Peyer's patch (tissue), 4 donors: ENCODE data around the gene TMEM72. TPM values are rescaled to one million over a fixed set of nuclear protein-coding genes. Genes with fewer than 3 reads are reported as not detected.

Experiments
- DNase-seq, 3 donors: peaks; one replicate each; pipeline ENCODE4 v3.0.0-alpha.2; 2017 to 2019
- H3K27ac ChIP-seq, 4 donors: fragments of 200-600 bp; sonication (generic); one replicate each; pipeline ENCODE4 v1.5.1; 2016 to 2019
- H3K27me3 ChIP-seq, 2 donors: fragments of 200-600 bp; sonication (generic); one replicate each; pipeline ENCODE4 v1.5.1; 2019
- H3K36me3 ChIP-seq, 3 donors: fragments of 200-600 bp; sonication (generic); one replicate each; pipeline ENCODE4 v1.5.1; 2016 to 2019
- H3K4me1 ChIP-seq, 4 donors: fragments of 200-600 bp; sonication (generic); one replicate each; pipeline ENCODE4 v1.5.1; 2016 to 2019
- H3K4me3 ChIP-seq, 4 donors: fragments of 200-600 bp; sonication (generic); 1 replicate in 3 of 4; 2 replicates in 1 of 4; pipeline ENCODE4 v1.5.1; 2016 to 2019; ENCODE audit warnings: mild to moderate bottlenecking in 1 of 4
- H3K9me3 ChIP-seq, 4 donors: fragments of 200-600 bp; sonication (generic); one replicate each; pipeline ENCODE4 v1.5.1; 2016 to 2019; ENCODE audit warnings: mild to moderate bottlenecking in 1 of 4
- POLR2A ChIP-seq, 2 donors: fragments of 450-650 bp; IDR thresholded peaks; one replicate each; pipeline ENCODE4 v1.5.1; 2017; ENCODE audit warnings: antibody characterized with exemption in 2 of 2, mild to moderate bottlenecking in 2 of 2, moderate library complexity in 2 of 2
- total RNA-seq, 4 donors: library from RNA; depleted of rRNA; stranded (reverse); fragments of >200 nt; gene quantifications; one replicate each; pipeline ENCODE4 v1.1.0, GENCODE V29; 2016
- TF ChIP-seq, protein P1 (sequence below), 6 experiments: fragments of 450-650 bp in 4 of 6; fragments of 200-600 bp in 2 of 6; sonication (generic) in 1 of 6; IDR thresholded peaks; one replicate each; pipeline ENCODE4 v1.5.1; 2017 to 2019; ENCODE audit warnings: antibody characterized with exemption in 6 of 6, mild to moderate bottlenecking in 3 of 6, moderate library complexity in 1 of 6

TMEM72 gene
- total RNA-seq, 4 donors from 2014 or later: 0.53 TPM; not detected in 3

DNA sequence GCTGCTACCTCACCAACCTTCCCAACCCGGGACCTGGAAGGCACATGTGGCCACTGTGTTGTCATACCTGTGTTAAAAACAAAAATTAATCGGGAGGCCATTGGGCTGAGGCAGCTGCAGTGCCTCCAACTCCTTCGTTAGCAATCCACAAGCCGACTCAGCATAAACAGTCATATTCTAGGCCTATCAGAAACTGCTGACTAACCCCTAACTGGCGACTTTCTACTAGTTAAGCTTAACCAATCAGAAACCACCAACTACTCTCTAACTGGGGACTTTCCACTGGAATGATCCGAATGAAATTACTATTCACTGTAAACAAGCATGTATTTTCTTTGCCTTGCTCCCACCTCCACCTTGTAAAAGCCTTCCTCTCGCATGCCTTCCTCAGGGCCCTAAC lies 14.1 kb upstream of the TMEM72 start:
- H3K36me3 ChIP-seq: no peaks in the 10 kb centered on the region
- TF ChIP-seq POLR2A (IDR thresholded peaks at IDR 0.05): no peak
- TF ChIP-seq, protein P1, sequence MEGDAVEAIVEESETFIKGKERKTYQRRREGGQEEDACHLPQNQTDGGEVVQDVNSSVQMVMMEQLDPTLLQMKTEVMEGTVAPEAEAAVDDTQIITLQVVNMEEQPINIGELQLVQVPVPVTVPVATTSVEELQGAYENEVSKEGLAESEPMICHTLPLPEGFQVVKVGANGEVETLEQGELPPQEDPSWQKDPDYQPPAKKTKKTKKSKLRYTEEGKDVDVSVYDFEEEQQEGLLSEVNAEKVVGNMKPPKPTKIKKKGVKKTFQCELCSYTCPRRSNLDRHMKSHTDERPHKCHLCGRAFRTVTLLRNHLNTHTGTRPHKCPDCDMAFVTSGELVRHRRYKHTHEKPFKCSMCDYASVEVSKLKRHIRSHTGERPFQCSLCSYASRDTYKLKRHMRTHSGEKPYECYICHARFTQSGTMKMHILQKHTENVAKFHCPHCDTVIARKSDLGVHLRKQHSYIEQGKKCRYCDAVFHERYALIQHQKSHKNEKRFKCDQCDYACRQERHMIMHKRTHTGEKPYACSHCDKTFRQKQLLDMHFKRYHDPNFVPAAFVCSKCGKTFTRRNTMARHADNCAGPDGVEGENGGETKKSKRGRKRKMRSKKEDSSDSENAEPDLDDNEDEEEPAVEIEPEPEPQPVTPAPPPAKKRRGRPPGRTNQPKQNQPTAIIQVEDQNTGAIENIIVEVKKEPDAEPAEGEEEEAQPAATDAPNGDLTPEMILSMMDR (IDR thresholded peaks at IDR 0.05): no peak
- no peaks in the 10 kb centered on the region for H3K27me3 ChIP-seq
- H3K27ac ChIP-seq: no peak overlapping the region
- DNase-seq: no peak
- H3K9me3 ChIP-seq: no peaks in the 10 kb centered on the region
- no peaks in the 10 kb centered on the region for H3K4me1 ChIP-seq
- H3K4me3 ChIP-seq: no peak overlapping the region

DNA sequence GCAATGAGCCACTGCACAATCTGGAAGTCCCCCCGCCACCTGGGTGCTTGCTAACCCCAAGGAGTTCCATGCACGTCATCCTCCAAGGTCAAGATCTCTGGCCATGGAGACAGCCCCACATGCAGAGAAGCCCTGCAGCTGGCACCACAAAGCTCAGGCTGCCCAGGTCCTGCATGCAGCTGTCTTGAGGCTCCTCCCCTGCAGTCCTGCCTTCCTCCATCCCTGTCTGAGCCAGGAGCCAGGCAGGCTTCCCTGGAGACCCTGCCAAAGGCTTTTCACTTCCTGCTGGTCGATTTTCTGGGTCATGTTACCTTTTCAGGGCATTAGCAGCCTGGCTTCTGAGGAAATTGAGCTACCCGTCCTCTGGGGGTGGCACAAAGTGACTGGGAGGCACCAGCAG lies 12.5 kb upstream of the TMEM72 start:
- H3K4me3 ChIP-seq: no peak overlapping the region
- no peak for DNase-seq
- TF ChIP-seq POLR2A (IDR thresholded peaks at IDR 0.05): no peak
- TF ChIP-seq, protein P1 (IDR thresholded peaks at IDR 0.05): no peak
- H3K36me3 ChIP-seq: no peaks in the 10 kb centered on the region
- H3K27ac ChIP-seq: no peak overlapping the region
- H3K27me3 ChIP-seq: no peaks in the 10 kb centered on the region
- no peaks in the 10 kb centered on the region for H3K9me3 ChIP-seq
- H3K4me1 ChIP-seq: no peaks in the 10 kb centered on the region

DNA sequence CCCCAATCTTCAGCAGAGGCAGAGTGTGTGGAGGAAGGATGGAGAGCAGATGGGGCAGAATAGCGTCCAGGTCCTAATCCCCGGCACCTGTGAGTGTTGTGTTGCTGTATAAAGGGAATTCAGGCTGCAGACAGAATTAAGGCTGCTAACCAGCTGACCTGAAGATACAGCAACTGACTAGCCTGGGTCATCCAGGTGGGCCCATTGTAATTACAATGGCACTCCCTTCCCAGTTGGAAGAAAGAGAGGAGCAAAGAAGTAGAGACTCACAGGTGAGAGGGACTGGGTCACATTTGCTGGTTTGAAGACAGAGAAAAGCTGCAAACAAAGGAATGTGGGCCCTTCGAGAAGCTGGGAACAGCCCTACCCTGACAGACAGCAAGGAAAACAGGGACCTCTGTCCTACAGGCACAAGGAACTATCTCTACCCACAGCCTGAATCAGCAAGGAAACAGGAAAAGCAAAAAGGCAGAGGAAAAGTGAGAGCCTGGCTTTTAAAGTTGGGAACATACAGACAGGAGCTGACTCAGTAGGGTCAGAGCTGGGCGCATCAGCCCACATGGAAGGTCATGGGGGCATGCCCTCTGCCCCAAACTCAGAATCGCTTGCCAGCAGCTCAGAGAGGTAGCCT lies 11.6 kb upstream of the TMEM72 start:
- TF ChIP-seq, protein P1 (IDR thresholded peaks at IDR 0.05): no peak
- TF ChIP-seq POLR2A (IDR thresholded peaks at IDR 0.05): no peak

DNA sequence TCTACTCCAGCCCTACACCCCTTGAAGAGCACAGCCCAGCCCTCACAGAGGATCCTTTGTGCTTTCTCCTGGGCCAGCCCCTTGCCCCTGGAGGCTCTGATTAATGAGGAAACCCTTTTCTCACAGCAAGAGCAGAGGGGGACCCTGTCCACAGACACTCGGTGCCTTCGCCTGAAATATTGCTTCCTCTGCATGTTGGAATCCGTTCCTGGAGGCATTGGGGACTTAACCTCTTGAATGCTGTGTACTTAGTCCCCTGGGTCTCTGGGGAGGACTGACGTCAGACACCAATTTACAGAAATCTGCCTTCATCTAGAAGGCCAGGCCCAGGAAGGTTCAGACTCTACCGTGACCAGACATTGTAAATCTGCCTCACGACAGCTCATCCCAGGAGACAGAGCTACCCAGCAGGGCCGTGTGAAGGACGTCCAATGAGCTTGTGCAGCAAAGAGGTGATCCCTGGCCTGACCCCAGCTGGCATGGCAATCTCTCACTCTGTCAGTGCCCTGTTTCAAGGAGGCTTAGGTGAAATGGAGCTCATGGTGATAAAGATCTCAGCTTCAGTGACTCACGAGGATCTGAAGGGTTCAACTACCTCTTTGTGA lies 8.1 kb upstream of the TMEM72 start:
- TF ChIP-seq, protein P1 (IDR thresholded peaks at IDR 0.05): no peak
- TF ChIP-seq POLR2A (IDR thresholded peaks at IDR 0.05): no peak
- Histone ChIP-seq H3K27me3 (no peaks in the 10 kb centered on the region), H3K36me3 (no peaks in the 10 kb centered on the region), H3K4me1 (no peaks in the 10 kb centered on the region), H3K9me3 (no peaks in the 10 kb centered on the region), H3K27ac (no peak overlapping the region), H3K4me3 (no peak overlapping the region)
- DNase-seq: no peak

More for the DNA sequence above, 11.6 kb upstream of the TMEM72 start:
- Histone ChIP-seq H3K27me3 (no peaks in the 10 kb centered on the region), H3K27ac (no peak overlapping the region), H3K9me3 (no peaks in the 10 kb centered on the region), H3K36me3 (no peaks in the 10 kb centered on the region), H3K4me3 (no peak overlapping the region), H3K4me1 (no peaks in the 10 kb centered on the region)
- DNase-seq: no peak

DNA sequence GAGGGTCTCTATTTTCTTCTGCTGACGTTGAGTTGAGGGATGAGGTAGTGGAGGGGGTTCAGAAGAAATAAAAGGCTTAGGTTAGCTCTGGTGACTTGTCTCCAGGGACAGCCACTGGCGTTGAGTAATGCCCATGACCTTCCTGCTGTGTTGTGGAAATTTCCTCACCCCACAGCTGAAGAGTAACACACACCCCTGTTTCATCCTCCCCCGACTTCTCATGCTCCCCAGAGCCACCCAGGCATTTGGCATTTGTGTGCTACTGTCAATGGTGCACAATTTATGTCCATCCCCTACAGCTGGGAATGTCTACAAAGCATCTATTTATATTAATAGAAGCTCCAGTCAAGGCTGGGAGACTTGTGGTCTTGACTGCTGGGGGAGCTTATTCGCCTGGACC lies 4.7 kb upstream of the TMEM72 start:
- Histone ChIP-seq H3K4me3 (no peak overlapping the region), H3K36me3 (no peaks in the 10 kb centered on the region), H3K27ac (no peak overlapping the region), H3K4me1 (peaks cover 0 to 12% (median 1%) of the 10 kb centered on the region in 4 donors), H3K9me3 (no peaks in the 10 kb centered on the region), H3K27me3 (no peaks in the 10 kb centered on the region)
- DNase-seq: no peak
- TF ChIP-seq, protein P1 (IDR thresholded peaks at IDR 0.05): no peak
- TF ChIP-seq POLR2A (IDR thresholded peaks at IDR 0.05): no peak
